SK-N-SH treated with all-trans-retinoic acid at 6 μM for 48 hours (cell line): ENCODE data around the gene SH3D19.

Experiments used
- BACH2 ChIP-seq: fragments of 250-450 bp; sonication (Bioruptor Pico); IDR thresholded peaks from 2 replicates; pipeline ENCODE4 v1.9.0; 2021; ENCODE audit warnings: mild to moderate bottlenecking, borderline replicate concordance
- ESRRG ChIP-seq: fragments of 250-450 bp; sonication (Bioruptor Pico); IDR thresholded peaks from 2 replicates; pipeline ENCODE4 v1.6.1; 2021; ENCODE audit warnings: mild to moderate bottlenecking
- SNAI2 ChIP-seq: fragments of 250-450 bp; sonication (Bioruptor Pico); IDR thresholded peaks from 2 replicates; pipeline ENCODE4 v1.5.0; 2020; ENCODE audit warnings: mild to moderate bottlenecking, moderate library complexity
- TF ChIP-seq, protein P1 (sequence below): fragments of 250-450 bp; sonication (Bioruptor Pico); IDR thresholded peaks from 2 replicates; pipeline ENCODE4 v1.5.1; 2020; ENCODE audit warnings: low read depth, mild to moderate bottlenecking, moderate library complexity
- TF ChIP-seq, protein P2 (sequence below): fragments of 250-450 bp; sonication (Bioruptor Pico); IDR thresholded peaks from 2 replicates; pipeline ENCODE4 v1.8.0; 2020; ENCODE audit warnings: mild to moderate bottlenecking, moderate library complexity, borderline replicate concordance

DNA sequence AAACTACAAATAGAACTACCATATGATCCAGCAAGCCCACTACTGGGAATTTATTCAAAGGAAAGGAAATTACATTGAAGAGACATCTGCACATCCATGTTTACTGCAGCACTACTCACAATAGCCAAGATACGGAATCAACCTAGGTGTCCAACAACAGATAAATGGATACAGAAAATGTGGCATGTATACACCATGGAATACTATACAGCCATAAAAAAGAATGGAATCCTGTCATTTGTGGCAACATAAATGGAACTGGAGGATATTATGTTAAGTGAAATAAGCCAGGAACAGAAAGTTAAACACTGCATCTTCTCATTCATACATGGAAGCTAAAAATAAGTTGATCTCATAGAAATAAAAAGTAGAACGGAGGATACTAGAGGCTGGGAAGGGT, 167.9 kb downstream of the SH3D19 start:
- TF ChIP-seq, protein P1, sequence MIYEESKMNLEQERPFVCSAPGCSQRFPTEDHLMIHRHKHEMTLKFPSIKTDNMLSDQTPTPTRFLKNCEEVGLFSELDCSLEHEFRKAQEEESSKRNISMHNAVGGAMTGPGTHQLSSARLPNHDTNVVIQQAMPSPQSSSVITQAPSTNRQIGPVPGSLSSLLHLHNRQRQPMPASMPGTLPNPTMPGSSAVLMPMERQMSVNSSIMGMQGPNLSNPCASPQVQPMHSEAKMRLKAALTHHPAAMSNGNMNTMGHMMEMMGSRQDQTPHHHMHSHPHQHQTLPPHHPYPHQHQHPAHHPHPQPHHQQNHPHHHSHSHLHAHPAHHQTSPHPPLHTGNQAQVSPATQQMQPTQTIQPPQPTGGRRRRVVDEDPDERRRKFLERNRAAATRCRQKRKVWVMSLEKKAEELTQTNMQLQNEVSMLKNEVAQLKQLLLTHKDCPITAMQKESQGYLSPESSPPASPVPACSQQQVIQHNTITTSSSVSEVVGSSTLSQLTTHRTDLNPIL: no peak
- TF ChIP-seq SNAI2: no peak
- no peak for TF ChIP-seq ESRRG (CRISPR knock-in tag)
- TF ChIP-seq BACH2 (CRISPR knock-in tag): no peak
- TF ChIP-seq, protein P2, sequence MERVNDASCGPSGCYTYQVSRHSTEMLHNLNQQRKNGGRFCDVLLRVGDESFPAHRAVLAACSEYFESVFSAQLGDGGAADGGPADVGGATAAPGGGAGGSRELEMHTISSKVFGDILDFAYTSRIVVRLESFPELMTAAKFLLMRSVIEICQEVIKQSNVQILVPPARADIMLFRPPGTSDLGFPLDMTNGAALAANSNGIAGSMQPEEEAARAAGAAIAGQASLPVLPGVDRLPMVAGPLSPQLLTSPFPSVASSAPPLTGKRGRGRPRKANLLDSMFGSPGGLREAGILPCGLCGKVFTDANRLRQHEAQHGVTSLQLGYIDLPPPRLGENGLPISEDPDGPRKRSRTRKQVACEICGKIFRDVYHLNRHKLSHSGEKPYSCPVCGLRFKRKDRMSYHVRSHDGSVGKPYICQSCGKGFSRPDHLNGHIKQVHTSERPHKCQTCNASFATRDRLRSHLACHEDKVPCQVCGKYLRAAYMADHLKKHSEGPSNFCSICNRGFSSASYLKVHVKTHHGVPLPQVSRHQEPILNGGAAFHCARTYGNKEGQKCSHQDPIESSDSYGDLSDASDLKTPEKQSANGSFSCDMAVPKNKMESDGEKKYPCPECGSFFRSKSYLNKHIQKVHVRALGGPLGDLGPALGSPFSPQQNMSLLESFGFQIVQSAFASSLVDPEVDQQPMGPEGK (CRISPR knock-in tag): no peak
